RWPE1 (cell line): ENCODE results near the gene SP3.

Experiments used
- CTCF ChIA-PET: fragments of 350-600 bp; sonication (Branson Sonifier 250); formaldehyde crosslinking; extraction: SDS; loops from one replicate; lab custom pipeline; 2021; lab: Yijun Ruan, JAX
- POLR2A ChIA-PET: fragments of 400-600 bp; formaldehyde crosslinking; extraction: SDS; loops from one replicate; lab custom pipeline; 2020; ENCODE audit warnings: antibody characterized with exemption; ENCODE audit not compliant: low non-redundant PET; lab: Yijun Ruan, JAX
- DNase-seq: peaks from one replicate; pipeline ENCODE4 v3.0.0; 2012; ENCODE audit warnings: low spot score
- H3K27ac ChIP-seq: fragments of 450-650 bp; 2 replicates; pipeline ENCODE4 v1.5.1; 2017
- CTCF ChIP-seq: fragments of 450-650 bp; conservative IDR thresholded peaks from 2 replicates; pipeline ENCODE4 v1.5.1; 2017; ENCODE audit warnings: low read depth, mild to moderate bottlenecking

Gene SP3

GRCh38 chr2:173865971-173866873, 99.0 kb downstream of the SP3 start:
- TF ChIP-seq CTCF: no peak
- ChIA-PET CTCF (interaction anchor here (0.5 kb wide), 1 partner anchor 806 kb away, joined by 3 read pairs; no protein-coding TSS in a partner anchor), POLR2A (no interaction called here)
- no peak overlapping the region for H3K27ac ChIP-seq
- DNase-seq: no peak

GRCh38 chr2:173862612-173863217, 102.5 kb downstream of the SP3 start:
- POLR2A ChIA-PET: interaction anchor here (0.8 kb wide), 1 partner anchor 273 kb away, joined by 3 read pairs; no protein-coding TSS in a partner anchor
- no peak overlapping the region for H3K27ac ChIP-seq
- CTCF ChIA-PET: no interaction called here
- TF ChIP-seq CTCF: no peak
- DNase-seq: no peak

- no peak for DNase-seq
- H3K27ac ChIP-seq: no peak overlapping the region
- no peak for TF ChIP-seq CTCF
- ChIA-PET POLR2A (no interaction called here), CTCF (no interaction called here)
Measured at GRCh38 chr2:173860566-173860965, 104.6 kb downstream of the SP3 start.

GRCh38 chr2:173860082-173860481, 105.1 kb downstream of the SP3 start:
- DNase-seq: no peak
- no peak overlapping the region for H3K27ac ChIP-seq
- CTCF ChIA-PET: no interaction called here
- TF ChIP-seq CTCF: no peak
- POLR2A ChIA-PET: no interaction called here

- POLR2A ChIA-PET: no interaction called here
- H3K27ac ChIP-seq: no peak overlapping the region
- TF ChIP-seq CTCF: no peak
- DNase-seq: no peak
- CTCF ChIA-PET: interaction anchor here (0.6 kb wide), 1 partner anchor 16 kb away, joined by 3 read pairs; no protein-coding TSS in a partner anchor
Measured at GRCh38 chr2:173858291-173858731, 106.9 kb downstream of the SP3 start.
